SK-N-SH treated with all-trans-retinoic acid at 6 μM for 48 hours (cell line): ENCODE results near the gene DHCR7.

Source experiments
- ARNTL ChIP-seq: fragments of 450-650 bp; formaldehyde crosslinking; IDR thresholded peaks from 2 replicates; pipeline ENCODE4 v1.5.0; 2020; ENCODE audit warnings: low read depth, mild to moderate bottlenecking, moderate library complexity, borderline replicate concordance
- BACH2 ChIP-seq: fragments of 250-450 bp; sonication (Bioruptor Pico); IDR thresholded peaks from 2 replicates; pipeline ENCODE4 v1.9.0; 2021; ENCODE audit warnings: mild to moderate bottlenecking, borderline replicate concordance
- CSRNP3 ChIP-seq: fragments of 250-450 bp; sonication (Bioruptor Pico); IDR thresholded peaks from 2 replicates; pipeline ENCODE4 v1.5.1; 2021; ENCODE audit warnings: mild to moderate bottlenecking, moderate library complexity
- ESRRG ChIP-seq: fragments of 250-450 bp; sonication (Bioruptor Pico); IDR thresholded peaks from 2 replicates; pipeline ENCODE4 v1.6.1; 2021; ENCODE audit warnings: mild to moderate bottlenecking
- ISL1 ChIP-seq: fragments of 250-450 bp; sonication (Bioruptor Pico); IDR thresholded peaks from 2 replicates; pipeline ENCODE4 v2.1.2; 2022; ENCODE audit warnings: mild to moderate bottlenecking, moderate library complexity
- TCF4 ChIP-seq: fragments of 250-450 bp; sonication (Bioruptor Pico); IDR thresholded peaks from 2 replicates; pipeline ENCODE4 v1.8.0; 2021; ENCODE audit warnings: mild to moderate bottlenecking, moderate library complexity, borderline replicate concordance
- ZC3H10 ChIP-seq: fragments of 250-450 bp; sonication (Bioruptor Pico); IDR thresholded peaks from 2 replicates; pipeline ENCODE4 v1.5.1; 2021; ENCODE audit warnings: mild to moderate bottlenecking, moderate library complexity
- ZFP30 ChIP-seq: fragments of 450-650 bp; formaldehyde crosslinking; IDR thresholded peaks from 2 replicates; pipeline ENCODE4 v1.5.0; 2022; ENCODE audit warnings: mild to moderate bottlenecking, moderate library complexity

- no peak for TF ChIP-seq ESRRG
- TF ChIP-seq TCF4 = no peak
- no peak for TF ChIP-seq CSRNP3 (CRISPR knock-in tag)
- TF ChIP-seq ZFP30 (CRISPR knock-in tag) = no peak
- no peak for TF ChIP-seq ZC3H10 (CRISPR knock-in tag)
- TF ChIP-seq ARNTL = no peak
- TF ChIP-seq BACH2 (CRISPR knock-in tag) = no peak
- no peak for TF ChIP-seq ISL1 (CRISPR knock-in tag)
These were observed 34.0 kb upstream of the DHCR7 start for GRCh38 chr11:71482216-71482615.
